ENCODE measurements around the gene MED27.
A peak's percentile ranks its signal among the peaks of the same experiment; 100 is the strongest.
"Not testable (repeated sequence)": the region's sequence is repeated elsewhere in the genome, so short reads cannot be mapped to it uniquely, and the experiment has no call there.

MED27 gene

DNA sequence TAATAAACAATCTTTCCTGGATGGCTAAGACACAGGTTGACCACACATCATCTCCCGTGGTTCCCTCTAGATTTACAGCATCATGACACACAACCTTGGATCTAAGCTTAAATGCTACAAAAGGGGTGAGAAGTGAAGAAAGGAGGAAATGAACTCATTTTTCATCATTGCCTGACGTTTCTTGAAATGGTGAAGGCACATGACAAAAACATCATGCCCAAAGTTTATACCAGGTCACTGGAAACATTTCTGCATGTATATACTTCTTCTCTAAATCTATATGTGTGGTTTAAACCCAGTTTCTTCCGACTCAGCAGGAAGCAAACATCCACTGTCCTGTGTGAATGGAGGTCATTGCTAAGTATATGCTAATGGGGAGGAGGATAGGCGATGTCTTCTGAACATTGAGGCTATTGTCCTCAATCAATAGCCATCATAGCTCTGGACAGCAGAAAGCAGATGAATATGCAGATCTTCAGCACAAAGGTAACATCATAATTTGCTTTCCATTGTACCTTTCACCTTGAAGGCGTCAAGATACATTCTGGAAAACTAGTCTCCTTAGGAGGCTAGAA lies 137.4 kb downstream of the MED27 start:
- Histone ChIP-seq H3K36me3 (ENCODE audit: control insufficient read depth, insufficient read depth, low read length) (no peaks in the 10 kb centered on the region), H3K9me3 (ENCODE audit: control insufficient read depth, low read length) (no peaks in the 10 kb centered on the region), H3K4me1 (ENCODE audit: control insufficient read depth, insufficient read depth, low read length) (no peaks in the 10 kb centered on the region), H3K27me3 (ENCODE audit: control insufficient read depth, insufficient read depth, low read length, poor library complexity, severe bottlenecking) (no peaks in the 10 kb centered on the region), H3K4me3 (ENCODE audit: insufficient read depth, low read depth, low read length) (no peak overlapping the region), H3K27ac (ENCODE audit: insufficient read depth, low read depth, low read length, poor library complexity, severe bottlenecking) (no peak overlapping the region)
- 81 to 92% methylated on average over 5 of the region's 5 CpGs for WGBS, 2 experiments

DNA sequence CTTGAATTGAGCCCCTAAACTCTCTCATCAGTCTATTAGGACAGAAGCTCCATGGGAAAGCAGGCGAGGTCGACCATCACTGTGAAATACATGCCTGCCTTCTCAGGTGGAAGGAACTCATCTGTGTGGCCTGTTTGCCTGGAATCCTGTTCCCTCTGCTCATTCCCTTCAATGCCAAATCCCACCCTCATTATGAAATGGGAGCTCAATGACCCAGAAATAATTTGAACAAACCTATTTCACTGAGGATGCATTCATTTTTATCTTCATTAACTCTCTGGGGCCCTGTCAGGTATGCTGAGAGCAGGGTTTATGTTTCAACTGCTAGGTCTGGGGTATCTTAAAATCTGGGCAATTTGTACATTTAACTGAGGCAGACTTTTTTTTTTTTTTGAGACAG lies 142.2 kb downstream of the MED27 start:
- no peaks in the 10 kb centered on the region for H3K27me3 ChIP-seq (ENCODE audit: control insufficient read depth, insufficient read depth, low read length, poor library complexity, severe bottlenecking)
- no peaks in the 10 kb centered on the region for H3K36me3 ChIP-seq (ENCODE audit: control insufficient read depth, insufficient read depth, low read length)
- 92 to 94% methylated on average over 2 of the region's 2 CpGs for WGBS, 2 experiments
- no peaks in the 10 kb centered on the region for H3K4me1 ChIP-seq (ENCODE audit: control insufficient read depth, insufficient read depth, low read length)
- H3K4me3 ChIP-seq (ENCODE audit: insufficient read depth, low read depth, low read length) = no peak overlapping the region
- H3K9me3 ChIP-seq (ENCODE audit: control insufficient read depth, low read length) = no peaks in the 10 kb centered on the region
- no peak overlapping the region for H3K27ac ChIP-seq (ENCODE audit: insufficient read depth, low read depth, low read length, poor library complexity, severe bottlenecking)

DNA sequence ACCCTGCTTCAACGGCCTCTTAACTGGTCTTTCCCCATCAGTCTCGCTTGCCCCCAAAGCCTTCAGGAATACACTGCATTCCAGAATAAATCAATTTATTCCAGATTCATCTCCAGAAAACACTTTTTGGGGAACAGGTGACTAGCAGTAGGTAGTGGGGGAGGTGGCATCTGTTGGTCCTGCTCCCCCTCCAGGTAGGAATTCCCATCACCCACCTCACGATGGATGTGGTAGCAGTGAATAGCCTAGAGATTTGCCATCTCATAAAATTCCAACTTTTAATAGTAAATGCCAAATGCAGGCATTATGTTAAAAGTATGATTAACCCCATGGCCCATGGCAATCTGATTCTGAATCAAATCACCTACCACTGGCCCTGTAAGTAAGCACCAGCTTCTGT lies 142.7 kb downstream of the MED27 start:
- no peak overlapping the region for H3K4me3 ChIP-seq (ENCODE audit: insufficient read depth, low read depth, low read length)
- no peak overlapping the region for H3K27ac ChIP-seq (ENCODE audit: insufficient read depth, low read depth, low read length, poor library complexity, severe bottlenecking)
- H3K4me1 ChIP-seq (ENCODE audit: control insufficient read depth, insufficient read depth, low read length) = no peaks in the 10 kb centered on the region
- H3K27me3 ChIP-seq (ENCODE audit: control insufficient read depth, insufficient read depth, low read length, poor library complexity, severe bottlenecking) = no peaks in the 10 kb centered on the region
- 90 to 95% methylated on average over 2 to 3 of the region's 3 CpGs for WGBS, 2 experiments
- H3K36me3 ChIP-seq (ENCODE audit: control insufficient read depth, insufficient read depth, low read length) = no peaks in the 10 kb centered on the region
- no peaks in the 10 kb centered on the region for H3K9me3 ChIP-seq (ENCODE audit: control insufficient read depth, low read length)

DNA sequence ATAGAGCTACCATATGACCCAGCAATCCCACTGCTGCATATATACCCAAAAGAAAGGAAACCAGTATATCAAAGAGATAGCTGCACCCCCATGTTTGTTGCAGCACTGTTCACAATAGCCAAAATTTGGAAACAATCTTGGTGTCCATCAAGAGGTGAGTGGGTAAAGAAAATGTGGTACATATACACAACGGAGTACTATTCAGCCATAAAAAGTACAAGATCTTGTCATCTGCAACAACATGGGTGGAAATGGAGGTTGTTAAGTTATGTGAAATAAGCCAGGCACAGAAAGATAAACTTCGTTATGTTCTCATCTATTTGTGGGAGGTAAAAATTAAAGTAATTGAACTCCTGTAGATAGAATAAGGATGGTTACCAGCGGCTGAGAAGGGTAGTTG lies 145.0 kb downstream of the MED27 start:
- H3K27ac ChIP-seq (ENCODE audit: insufficient read depth, low read depth, low read length, poor library complexity, severe bottlenecking) = no peak overlapping the region
- no peaks in the 10 kb centered on the region for H3K36me3 ChIP-seq (ENCODE audit: control insufficient read depth, insufficient read depth, low read length)
- no peaks in the 10 kb centered on the region for H3K4me1 ChIP-seq (ENCODE audit: control insufficient read depth, insufficient read depth, low read length)
- no peak overlapping the region for H3K4me3 ChIP-seq (ENCODE audit: insufficient read depth, low read depth, low read length)
- 91 to 96% methylated on average over 3 of the region's 3 CpGs for WGBS, 2 experiments
- H3K9me3 ChIP-seq (ENCODE audit: control insufficient read depth, low read length) = no peaks in the 10 kb centered on the region
- no peaks in the 10 kb centered on the region for H3K27me3 ChIP-seq (ENCODE audit: control insufficient read depth, insufficient read depth, low read length, poor library complexity, severe bottlenecking)

DNA sequence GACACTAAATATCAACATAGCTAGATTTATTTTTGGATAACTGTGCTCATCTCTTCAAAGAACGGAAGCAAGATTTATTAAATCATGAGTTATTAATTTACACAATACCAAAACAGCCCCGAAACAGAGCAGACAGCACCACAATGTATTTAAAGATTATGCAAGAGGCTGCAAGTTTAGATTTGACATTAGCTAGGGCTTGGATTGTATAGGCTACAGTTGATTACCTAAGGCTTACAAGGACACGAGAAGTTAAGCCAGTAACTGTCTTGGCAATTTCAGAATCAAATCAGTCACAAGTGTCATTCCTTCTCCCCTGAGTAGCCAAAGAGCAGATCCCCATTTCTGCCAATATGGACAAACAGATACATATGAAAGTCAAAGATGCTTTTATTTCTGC lies 152.6 kb downstream of the MED27 start:
- H3K9me3 ChIP-seq (ENCODE audit: control insufficient read depth, low read length) = no peaks in the 10 kb centered on the region
- WGBS, 2 experiments = 95 to 98% methylated on average over 2 to 3 of the region's 3 CpGs
- no peak overlapping the region for H3K27ac ChIP-seq (ENCODE audit: insufficient read depth, low read depth, low read length, poor library complexity, severe bottlenecking)
- peaks cover 8% of the 10 kb centered on the region for H3K4me1 ChIP-seq (ENCODE audit: control insufficient read depth, insufficient read depth, low read length)
- no peak overlapping the region for H3K4me3 ChIP-seq (ENCODE audit: insufficient read depth, low read depth, low read length)
- no peaks in the 10 kb centered on the region for H3K36me3 ChIP-seq (ENCODE audit: control insufficient read depth, insufficient read depth, low read length)
- H3K27me3 ChIP-seq (ENCODE audit: control insufficient read depth, insufficient read depth, low read length, poor library complexity, severe bottlenecking) = no peaks in the 10 kb centered on the region

DNA sequence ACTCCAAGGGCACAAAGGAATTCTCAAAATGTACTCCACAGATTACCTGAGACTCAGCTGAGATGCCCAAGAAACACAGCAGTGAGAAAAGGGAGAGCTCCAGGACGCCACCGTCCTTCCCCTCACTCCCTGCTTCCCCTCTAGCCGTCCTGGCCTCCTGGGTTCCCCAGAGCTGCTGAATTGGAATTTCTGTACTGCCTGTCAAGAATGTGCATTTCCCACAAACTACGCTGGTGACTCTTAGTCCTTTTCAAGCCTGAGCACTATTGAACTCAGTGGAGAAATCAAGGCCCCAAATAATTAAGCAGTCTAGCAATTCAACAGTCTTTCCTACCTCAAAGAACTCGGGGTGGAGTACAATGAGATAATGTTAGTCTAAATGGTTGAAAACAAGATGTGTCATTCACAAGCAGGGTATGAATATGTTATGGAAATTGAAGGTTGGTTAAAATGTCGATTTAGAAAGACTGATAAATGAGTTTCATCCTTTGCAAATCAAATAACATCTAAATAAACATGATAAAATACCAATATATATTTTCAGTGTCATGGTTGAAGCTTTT lies 153.2 kb downstream of the MED27 start:
- Histone ChIP-seq H3K9me3 (ENCODE audit: control insufficient read depth, low read length) (no peaks in the 10 kb centered on the region), H3K27ac (ENCODE audit: insufficient read depth, low read depth, low read length, poor library complexity, severe bottlenecking) (peak overlapping the region; percentile 5), H3K27me3 (ENCODE audit: control insufficient read depth, insufficient read depth, low read length, poor library complexity, severe bottlenecking) (no peaks in the 10 kb centered on the region), H3K4me1 (ENCODE audit: control insufficient read depth, insufficient read depth, low read length) (peaks cover 8% of the 10 kb centered on the region), H3K36me3 (ENCODE audit: control insufficient read depth, insufficient read depth, low read length) (no peaks in the 10 kb centered on the region), H3K4me3 (ENCODE audit: insufficient read depth, low read depth, low read length) (no peak overlapping the region)
- WGBS, 2 experiments = 80 to 88% methylated on average over 5 of the region's 6 CpGs

DNA sequence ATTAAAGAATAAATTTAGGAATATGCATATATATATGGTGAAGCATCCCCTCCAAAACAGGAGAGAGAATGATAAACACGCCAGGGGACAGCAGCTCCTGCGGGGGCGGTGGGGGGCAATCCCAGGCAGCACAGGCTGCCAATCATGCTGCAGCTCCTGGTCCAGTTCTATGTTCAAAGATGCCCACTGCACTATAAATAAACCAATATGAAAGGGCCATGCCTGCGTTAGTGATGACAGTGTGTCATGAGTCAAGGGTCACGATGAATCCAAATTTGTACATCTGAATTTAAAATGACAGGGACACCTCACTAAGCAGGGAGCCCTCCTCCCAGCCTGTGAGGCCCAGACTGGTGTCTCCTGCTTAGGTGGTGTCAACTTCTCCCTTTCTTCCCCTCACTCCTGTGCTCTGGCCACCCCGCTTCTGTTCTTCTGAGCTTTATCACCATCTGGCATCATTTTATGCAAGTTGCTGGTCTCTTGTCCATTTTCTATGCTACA lies 153.9 kb downstream of the MED27 start:
- no peak overlapping the region for H3K4me3 ChIP-seq (ENCODE audit: insufficient read depth, low read depth, low read length)
- no peak overlapping the region for H3K27ac ChIP-seq (ENCODE audit: insufficient read depth, low read depth, low read length, poor library complexity, severe bottlenecking)
- no peaks in the 10 kb centered on the region for H3K27me3 ChIP-seq (ENCODE audit: control insufficient read depth, insufficient read depth, low read length, poor library complexity, severe bottlenecking)
- peaks cover 8% of the 10 kb centered on the region for H3K4me1 ChIP-seq (ENCODE audit: control insufficient read depth, insufficient read depth, low read length)
- H3K9me3 ChIP-seq (ENCODE audit: control insufficient read depth, low read length) = no peaks in the 10 kb centered on the region
- H3K36me3 ChIP-seq (ENCODE audit: control insufficient read depth, insufficient read depth, low read length) = no peaks in the 10 kb centered on the region
- 92% methylated on average over 6 of the region's 6 CpGs for WGBS, 2 experiments

DNA sequence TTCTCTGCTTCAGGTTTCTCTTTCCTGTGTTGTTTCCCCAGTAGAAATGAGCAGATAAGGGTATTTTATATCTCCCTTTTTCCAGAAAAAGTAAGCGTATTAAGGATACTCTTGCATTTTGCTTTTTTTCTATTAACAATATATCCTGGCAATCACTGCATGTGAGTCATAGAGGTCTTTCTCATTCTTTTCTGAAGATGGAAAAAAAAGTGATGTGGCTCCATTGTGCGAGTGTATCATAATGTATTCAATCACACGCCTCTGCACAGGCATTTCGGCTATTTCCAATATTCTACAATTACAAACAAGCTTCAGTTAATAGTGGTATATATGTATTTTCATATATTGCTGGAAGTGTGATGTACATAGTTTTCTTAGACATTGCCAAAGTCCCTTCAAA lies 155.9 kb downstream of the MED27 start:
- Histone ChIP-seq H3K36me3 (ENCODE audit: control insufficient read depth, insufficient read depth, low read length) (no peaks in the 10 kb centered on the region), H3K27ac (ENCODE audit: insufficient read depth, low read depth, low read length, poor library complexity, severe bottlenecking) (no peak overlapping the region), H3K27me3 (ENCODE audit: control insufficient read depth, insufficient read depth, low read length, poor library complexity, severe bottlenecking) (no peaks in the 10 kb centered on the region), H3K4me3 (ENCODE audit: insufficient read depth, low read depth, low read length) (no peak overlapping the region), H3K9me3 (ENCODE audit: control insufficient read depth, low read length) (no peaks in the 10 kb centered on the region), H3K4me1 (ENCODE audit: control insufficient read depth, insufficient read depth, low read length) (peaks cover 8% of the 10 kb centered on the region)
- WGBS, 2 experiments = 97 to 100% methylated on average over 1 to 4 of the region's 4 CpGs

DNA sequence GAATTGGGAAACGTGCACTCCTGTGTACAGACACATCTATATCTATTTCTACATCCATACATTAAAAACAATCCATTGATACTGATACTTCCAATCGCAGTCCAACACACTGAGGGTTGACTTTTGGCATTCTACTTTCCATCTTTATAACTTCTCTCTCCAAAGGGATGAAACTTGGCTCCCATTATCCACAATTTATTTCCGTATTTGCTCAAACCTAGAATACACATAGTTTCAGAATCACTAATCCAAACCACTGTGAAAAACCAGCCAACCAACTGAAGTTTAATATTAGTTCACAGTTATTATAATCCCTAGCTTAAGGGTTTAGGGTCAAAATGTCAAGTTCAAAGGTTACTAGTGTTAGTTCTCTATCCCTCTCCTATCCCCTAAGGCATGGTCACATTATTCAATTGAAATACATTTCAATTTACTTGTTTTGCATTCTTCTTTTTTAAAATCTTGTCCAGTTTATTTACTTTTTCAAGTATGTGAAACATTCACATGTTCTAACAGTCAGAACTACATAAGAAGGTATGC lies 156.5 kb downstream of the MED27 start:
- 92 to 94% methylated on average over 3 of the region's 3 CpGs for WGBS, 2 experiments
- no peaks in the 10 kb centered on the region for H3K36me3 ChIP-seq (ENCODE audit: control insufficient read depth, insufficient read depth, low read length)
- H3K4me3 ChIP-seq (ENCODE audit: insufficient read depth, low read depth, low read length) = no peak overlapping the region
- no peak overlapping the region for H3K27ac ChIP-seq (ENCODE audit: insufficient read depth, low read depth, low read length, poor library complexity, severe bottlenecking)
- peaks cover 7% of the 10 kb centered on the region for H3K4me1 ChIP-seq (ENCODE audit: control insufficient read depth, insufficient read depth, low read length)
- H3K9me3 ChIP-seq (ENCODE audit: control insufficient read depth, low read length) = no peaks in the 10 kb centered on the region
- no peaks in the 10 kb centered on the region for H3K27me3 ChIP-seq (ENCODE audit: control insufficient read depth, insufficient read depth, low read length, poor library complexity, severe bottlenecking)

DNA sequence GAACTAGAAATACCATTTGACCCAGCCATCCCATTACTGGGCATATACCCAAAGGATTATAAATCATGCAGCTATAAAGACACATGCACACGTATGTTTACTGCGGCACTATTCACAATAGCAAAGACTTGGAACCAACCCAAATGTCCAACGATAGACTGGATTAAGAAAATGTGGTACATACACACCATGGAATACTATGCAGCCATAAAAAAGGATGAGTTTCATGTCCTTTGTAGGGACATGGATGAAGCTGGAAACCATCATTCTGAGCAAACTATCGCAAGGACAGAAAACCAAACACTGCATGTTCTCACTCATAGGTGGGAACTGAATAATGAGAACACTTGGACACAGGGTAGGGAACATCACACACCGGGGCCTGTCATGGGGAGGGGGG lies 158.0 kb downstream of the MED27 start:
- H3K4me1 ChIP-seq (ENCODE audit: control insufficient read depth, insufficient read depth, low read length); H3K36me3 ChIP-seq (ENCODE audit: control insufficient read depth, insufficient read depth, low read length); H3K9me3 ChIP-seq (ENCODE audit: control insufficient read depth, low read length); H3K27me3 ChIP-seq (ENCODE audit: control insufficient read depth, insufficient read depth, low read length, poor library complexity, severe bottlenecking); H3K4me3 ChIP-seq (ENCODE audit: insufficient read depth, low read depth, low read length); H3K27ac ChIP-seq (ENCODE audit: insufficient read depth, low read depth, low read length, poor library complexity, severe bottlenecking): not testable (repeated sequence)
- 95 to 97% methylated on average over 4 of the region's 5 CpGs for WGBS, 2 experiments
